Lower leg skin (tissue), 3 donors: ENCODE results near the gene CREB5.

Experiments
- CTCF ChIP-seq, 3 donors: fragments of 450-650 bp; IDR thresholded peaks; one replicate each; pipeline ENCODE4 v1.5.1; 2016; ENCODE audit warnings: antibody characterized with exemption in 3 of 3, mild to moderate bottlenecking in 3 of 3, moderate library complexity in 2 of 3
- POLR2A ChIP-seq, 2 donors: fragments of 450-650 bp; IDR thresholded peaks; one replicate each; pipeline ENCODE4 v1.6.1; 2016 to 2017; ENCODE audit warnings: antibody characterized with exemption in 2 of 2, mild to moderate bottlenecking in 1 of 2, moderate library complexity in 1 of 2

DNA sequence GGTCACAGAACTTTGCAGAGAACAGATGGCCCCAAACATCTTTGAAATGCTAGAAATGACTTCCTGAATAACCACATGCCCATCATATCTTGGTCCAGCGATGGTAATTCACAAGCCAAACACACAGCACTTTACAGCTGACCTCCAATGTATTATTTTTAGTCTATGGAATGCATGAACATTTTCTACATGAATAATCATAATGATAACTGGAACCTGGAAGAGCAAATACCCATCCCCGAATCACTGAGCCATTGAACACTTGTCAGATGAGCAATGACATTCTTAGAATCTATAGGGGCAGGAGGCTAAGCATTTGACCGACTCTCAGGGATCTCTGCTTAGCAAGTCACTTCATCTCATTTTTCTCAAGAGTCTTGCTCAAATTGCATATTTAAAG, 167.3 kb downstream of the CREB5 start:
- TF ChIP-seq CTCF (IDR thresholded peaks at IDR 0.05), result no peak
- TF ChIP-seq POLR2A (IDR thresholded peaks at IDR 0.05), result no peak
